ENCODE results near the gene ABHD6.

Gene ABHD6

DNA sequence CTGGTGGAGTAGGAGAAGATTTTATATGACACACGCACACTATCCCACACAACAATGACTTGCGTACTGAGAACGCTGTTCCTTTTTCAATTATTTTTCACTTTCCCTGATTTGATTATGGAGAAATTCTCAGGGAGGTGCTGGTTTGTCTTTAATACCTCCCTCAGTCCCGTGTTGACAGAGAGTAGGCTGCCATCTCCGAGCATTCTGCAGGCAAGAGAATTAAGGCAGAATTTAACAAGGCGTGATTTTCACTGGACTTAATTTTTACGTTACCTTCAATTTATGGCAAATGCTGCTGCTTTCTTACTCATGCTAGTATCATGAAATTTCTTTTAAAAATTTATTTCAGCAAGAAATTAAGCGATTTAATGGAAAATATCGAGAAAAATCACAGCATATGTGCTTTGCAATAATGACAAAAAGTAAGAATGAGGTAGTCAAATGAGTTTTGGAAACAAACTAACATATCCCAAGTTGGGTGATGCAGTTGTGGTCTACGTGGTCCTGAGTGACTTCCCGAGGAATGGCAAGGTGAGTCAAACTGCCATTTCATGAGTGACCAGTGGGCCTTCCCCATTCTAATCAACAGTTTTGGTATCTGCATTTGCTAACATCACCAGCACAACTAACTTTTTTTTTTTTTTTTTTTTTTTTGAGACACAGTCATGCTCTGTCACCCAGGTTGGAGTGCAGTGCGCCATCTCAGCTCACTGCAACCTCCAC lies 43.7 kb upstream of the ABHD6 start:
- DNase-seq (ENCODE audit: low spot score), result no peak
- no peak overlapping the region for H2BK15ac ChIP-seq (ENCODE audit: low read length)
- no CpG with 5 or more reads among the region's 12 CpGs for WGBS, 2 donors (ENCODE audit: extremely low coverage in 2 of 2, insufficient read length in 2 of 2, insufficient replicate concordance in 1 of 2)
- no peaks in the 10 kb centered on the region for H3K36me3 ChIP-seq (replicated peaks in 1 of 2; ENCODE audit: control insufficient read depth in 2 of 2, insufficient read depth in 2 of 2, low read length in 2 of 2)
- H3K79me1 ChIP-seq (ENCODE audit: low read depth, low read length), result no peaks in the 10 kb centered on the region
- H3K27me3 ChIP-seq (ENCODE audit: control insufficient read depth in 3 of 3, insufficient read depth in 3 of 3, low read depth in 1 of 3, low read length in 3 of 3), result no peaks in the 10 kb centered on the region
- H3K23ac ChIP-seq (ENCODE audit: low read depth, low read length, poor library complexity), result no peak overlapping the region
- no peak overlapping the region for H3K14ac ChIP-seq (ENCODE audit: low read length)
- no peak overlapping the region for H2BK12ac ChIP-seq (ENCODE audit: low read length)
- no peak overlapping the region for H2BK5ac ChIP-seq (ENCODE audit: low read length)
- H3K9me3 ChIP-seq (replicated peaks in 1 of 2; ENCODE audit: control insufficient read depth in 2 of 2, insufficient read depth in 1 of 2, low read depth in 1 of 2, low read length in 2 of 2), result no peaks in the 10 kb centered on the region
- H2BK120ac ChIP-seq (ENCODE audit: low read depth, low read length), result no peak overlapping the region
- no peak overlapping the region for H3K4me2 ChIP-seq (ENCODE audit: insufficient read depth, low read length, poor library complexity, severe bottlenecking)
- no peak overlapping the region for H3K27ac ChIP-seq (replicated peaks; ENCODE audit: low read length)
- H4K91ac ChIP-seq (ENCODE audit: low read depth, low read length, poor library complexity), result no peak overlapping the region
- H3K9ac ChIP-seq (ENCODE audit: low read depth, low read length, poor library complexity), result no peak overlapping the region
- no peak overlapping the region for H3K4ac ChIP-seq (ENCODE audit: low read length)
- no peak overlapping the region for H3K4me3 ChIP-seq (ENCODE audit: low read length in 2 of 2)
- H3K18ac ChIP-seq (ENCODE audit: low read length), result no peak overlapping the region
- H2AK5ac ChIP-seq (ENCODE audit: low read depth, low read length), result no peak overlapping the region
- H4K8ac ChIP-seq (ENCODE audit: low read depth, low read length), result no peak overlapping the region
- H2AFZ ChIP-seq (ENCODE audit: low read length), result no peak overlapping the region
- H3K4me1 ChIP-seq (ENCODE audit: control insufficient read depth in 2 of 2, insufficient read depth in 1 of 2, low read depth in 1 of 2, low read length in 2 of 2), result peaks cover 9 to 11% of the 10 kb centered on the region in 2 donors

DNA sequence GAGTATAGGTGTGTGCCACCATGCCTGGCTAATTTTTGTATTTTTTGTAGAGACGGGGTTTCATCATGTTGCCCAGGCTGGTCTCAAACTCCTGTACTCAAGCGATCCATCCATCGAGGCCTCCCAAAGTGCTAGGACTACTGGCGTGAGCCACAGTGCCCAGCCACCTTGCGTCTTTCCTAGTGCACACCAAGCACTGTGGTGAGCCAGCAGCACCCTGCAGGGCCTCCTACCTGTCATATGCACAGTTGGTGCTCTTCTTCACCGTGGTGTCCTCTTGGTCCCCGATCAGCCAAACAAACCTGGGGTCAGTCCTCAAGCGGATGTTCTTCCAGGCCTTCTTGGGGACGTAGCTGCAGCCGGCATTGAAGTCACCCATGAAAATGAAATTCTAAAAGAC lies 40.0 kb upstream of the ABHD6 start:
- Histone ChIP-seq H4K8ac (ENCODE audit: low read depth, low read length) (no peak overlapping the region), H3K14ac (ENCODE audit: low read length) (no peak overlapping the region), H3K27me3 (ENCODE audit: control insufficient read depth in 3 of 3, insufficient read depth in 3 of 3, low read depth in 1 of 3, low read length in 3 of 3) (no peaks in the 10 kb centered on the region), H3K4ac (ENCODE audit: low read length) (no peak overlapping the region), H2AK5ac (ENCODE audit: low read depth, low read length) (no peak overlapping the region), H3K27ac (replicated peaks; ENCODE audit: low read length) (no peak overlapping the region), H2BK15ac (ENCODE audit: low read length) (no peak overlapping the region), H3K9ac (ENCODE audit: low read depth, low read length, poor library complexity) (no peak overlapping the region), H3K4me3 (ENCODE audit: low read length in 2 of 2) (no peak overlapping the region), H2BK5ac (ENCODE audit: low read length) (no peak overlapping the region), H3K18ac (ENCODE audit: low read length) (no peak overlapping the region), H3K79me1 (ENCODE audit: low read depth, low read length) (no peaks in the 10 kb centered on the region), H4K91ac (ENCODE audit: low read depth, low read length, poor library complexity) (no peak overlapping the region), H2BK12ac (ENCODE audit: low read length) (no peak overlapping the region), H3K23ac (ENCODE audit: low read depth, low read length, poor library complexity) (no peak overlapping the region), H2BK120ac (ENCODE audit: low read depth, low read length) (no peak overlapping the region), H2AFZ (ENCODE audit: low read length) (no peak overlapping the region), H3K36me3 (replicated peaks in 1 of 2; ENCODE audit: control insufficient read depth in 2 of 2, insufficient read depth in 2 of 2, low read length in 2 of 2) (no peaks in the 10 kb centered on the region), H3K4me2 (ENCODE audit: insufficient read depth, low read length, poor library complexity, severe bottlenecking) (no peak overlapping the region), H3K9me3 (replicated peaks in 1 of 2; ENCODE audit: control insufficient read depth in 2 of 2, insufficient read depth in 1 of 2, low read depth in 1 of 2, low read length in 2 of 2) (peaks cover 0 to 4% of the 10 kb centered on the region in 2 donors), H3K4me1 (ENCODE audit: control insufficient read depth in 2 of 2, insufficient read depth in 1 of 2, low read depth in 1 of 2, low read length in 2 of 2) (no peaks in the 10 kb centered on the region)
- WGBS, 2 donors (ENCODE audit: extremely low coverage in 2 of 2, insufficient read length in 2 of 2, insufficient replicate concordance in 1 of 2), result no CpG with 5 or more reads among the region's 10 CpGs
- DNase-seq (ENCODE audit: low spot score), result no peak

DNA sequence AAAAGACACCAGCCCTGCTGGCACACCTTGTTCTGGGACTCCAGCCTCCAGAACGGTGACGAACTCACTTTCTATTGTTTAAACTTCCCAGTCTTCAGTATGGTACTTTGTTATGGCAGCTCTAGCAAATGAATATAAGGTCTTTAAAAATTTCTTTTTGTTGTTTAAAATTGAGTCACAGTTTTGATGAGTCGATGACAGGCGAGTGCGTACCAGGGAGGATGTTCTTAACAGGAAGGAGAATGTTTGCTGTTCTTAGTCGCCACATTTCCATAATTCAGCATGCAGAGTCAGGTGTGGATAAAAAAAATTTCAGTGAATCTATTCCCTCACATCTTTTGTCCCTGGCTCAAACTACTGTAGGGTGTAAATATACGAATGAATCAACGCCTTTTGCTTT lies 39.2 kb upstream of the ABHD6 start:
- no peak overlapping the region for H3K18ac ChIP-seq (ENCODE audit: low read length)
- no peak overlapping the region for H2AK5ac ChIP-seq (ENCODE audit: low read depth, low read length)
- H4K91ac ChIP-seq (ENCODE audit: low read depth, low read length, poor library complexity), result no peak overlapping the region
- H3K36me3 ChIP-seq (replicated peaks in 1 of 2; ENCODE audit: control insufficient read depth in 2 of 2, insufficient read depth in 2 of 2, low read length in 2 of 2), result no peaks in the 10 kb centered on the region
- no peak for DNase-seq (ENCODE audit: low spot score)
- H3K4ac ChIP-seq (ENCODE audit: low read length), result no peak overlapping the region
- H2BK15ac ChIP-seq (ENCODE audit: low read length), result no peak overlapping the region
- H3K79me1 ChIP-seq (ENCODE audit: low read depth, low read length), result no peaks in the 10 kb centered on the region
- no peak overlapping the region for H2BK120ac ChIP-seq (ENCODE audit: low read depth, low read length)
- no peaks in the 10 kb centered on the region for H3K4me1 ChIP-seq (ENCODE audit: control insufficient read depth in 2 of 2, insufficient read depth in 1 of 2, low read depth in 1 of 2, low read length in 2 of 2)
- no peak overlapping the region for H2AFZ ChIP-seq (ENCODE audit: low read length)
- no peak overlapping the region for H2BK12ac ChIP-seq (ENCODE audit: low read length)
- H3K27me3 ChIP-seq (ENCODE audit: control insufficient read depth in 3 of 3, insufficient read depth in 3 of 3, low read depth in 1 of 3, low read length in 3 of 3), result peaks cover 0 to 4% (median 0%) of the 10 kb centered on the region in 3 experiments
- no CpG with 5 or more reads among the region's 8 CpGs for WGBS, 2 donors (ENCODE audit: extremely low coverage in 2 of 2, insufficient read length in 2 of 2, insufficient replicate concordance in 1 of 2)
- no peak overlapping the region for H3K4me3 ChIP-seq (ENCODE audit: low read length in 2 of 2)
- no peak overlapping the region for H4K8ac ChIP-seq (ENCODE audit: low read depth, low read length)
- no peak overlapping the region for H3K23ac ChIP-seq (ENCODE audit: low read depth, low read length, poor library complexity)
- no peak overlapping the region for H3K4me2 ChIP-seq (ENCODE audit: insufficient read depth, low read length, poor library complexity, severe bottlenecking)
- H3K9ac ChIP-seq (ENCODE audit: low read depth, low read length, poor library complexity), result no peak overlapping the region
- peaks cover 0 to 4% of the 10 kb centered on the region in 2 donors for H3K9me3 ChIP-seq (replicated peaks in 1 of 2; ENCODE audit: control insufficient read depth in 2 of 2, insufficient read depth in 1 of 2, low read depth in 1 of 2, low read length in 2 of 2)
- no peak overlapping the region for H2BK5ac ChIP-seq (ENCODE audit: low read length)
- H3K27ac ChIP-seq (replicated peaks; ENCODE audit: low read length), result no peak overlapping the region
- H3K14ac ChIP-seq (ENCODE audit: low read length), result no peak overlapping the region

DNA sequence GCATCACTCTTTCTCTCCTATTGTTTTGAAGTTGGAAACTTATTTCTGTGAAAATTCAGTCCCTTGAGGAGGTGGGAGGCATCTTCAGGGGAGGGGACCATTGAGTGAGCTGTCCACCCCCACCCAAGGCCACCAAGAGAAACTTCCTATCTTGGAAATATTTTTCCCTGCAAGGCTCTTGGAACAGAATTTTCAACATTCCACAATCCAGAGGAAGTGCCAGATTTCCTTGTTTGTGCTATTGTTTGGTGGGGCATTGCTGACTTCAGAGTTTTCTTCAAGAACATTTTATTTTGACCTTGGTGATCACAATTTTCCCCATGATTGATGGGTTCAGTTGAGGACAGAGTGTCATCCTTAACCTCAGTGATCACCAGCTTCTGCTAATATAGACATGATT lies 38.8 kb upstream of the ABHD6 start:
- DNase-seq (ENCODE audit: low spot score), result no peak
- H3K9me3 ChIP-seq (replicated peaks in 1 of 2; ENCODE audit: control insufficient read depth in 2 of 2, insufficient read depth in 1 of 2, low read depth in 1 of 2, low read length in 2 of 2), result peaks cover 0 to 4% of the 10 kb centered on the region in 2 donors
- H4K91ac ChIP-seq (ENCODE audit: low read depth, low read length, poor library complexity), result no peak overlapping the region
- H3K36me3 ChIP-seq (replicated peaks in 1 of 2; ENCODE audit: control insufficient read depth in 2 of 2, insufficient read depth in 2 of 2, low read length in 2 of 2), result no peaks in the 10 kb centered on the region
- no peak overlapping the region for H3K27ac ChIP-seq (replicated peaks; ENCODE audit: low read length)
- no peak overlapping the region for H4K8ac ChIP-seq (ENCODE audit: low read depth, low read length)
- no peak overlapping the region for H3K14ac ChIP-seq (ENCODE audit: low read length)
- no peaks in the 10 kb centered on the region for H3K4me1 ChIP-seq (ENCODE audit: control insufficient read depth in 2 of 2, insufficient read depth in 1 of 2, low read depth in 1 of 2, low read length in 2 of 2)
- H2BK12ac ChIP-seq (ENCODE audit: low read length), result no peak overlapping the region
- H3K4ac ChIP-seq (ENCODE audit: low read length), result no peak overlapping the region
- H3K27me3 ChIP-seq (ENCODE audit: control insufficient read depth in 3 of 3, insufficient read depth in 3 of 3, low read depth in 1 of 3, low read length in 3 of 3), result peaks cover 0 to 4% (median 0%) of the 10 kb centered on the region in 3 experiments
- H3K79me1 ChIP-seq (ENCODE audit: low read depth, low read length), result no peaks in the 10 kb centered on the region
- no peak overlapping the region for H3K18ac ChIP-seq (ENCODE audit: low read length)
- no peak overlapping the region for H3K23ac ChIP-seq (ENCODE audit: low read depth, low read length, poor library complexity)
- no peak overlapping the region for H3K4me2 ChIP-seq (ENCODE audit: insufficient read depth, low read length, poor library complexity, severe bottlenecking)
- H2BK120ac ChIP-seq (ENCODE audit: low read depth, low read length), result no peak overlapping the region
- no peak overlapping the region for H2BK15ac ChIP-seq (ENCODE audit: low read length)
- H2AFZ ChIP-seq (ENCODE audit: low read length), result no peak overlapping the region
- H2AK5ac ChIP-seq (ENCODE audit: low read depth, low read length), result no peak overlapping the region
- H3K9ac ChIP-seq (ENCODE audit: low read depth, low read length, poor library complexity), result no peak overlapping the region
- H3K4me3 ChIP-seq (ENCODE audit: low read length in 2 of 2), result no peak overlapping the region
- H2BK5ac ChIP-seq (ENCODE audit: low read length), result no peak overlapping the region
